HEK293 (cell line): ENCODE measurements around the gene ALB.

Experiments used
- MYNN ChIP-seq: fragments of 450-650 bp; formaldehyde crosslinking; IDR thresholded peaks from 2 replicates; pipeline ENCODE4 v1.5.1; 2016; ENCODE audit warnings: missing biosample characterization, missing genetic modification characterization, borderline replicate concordance
- ZNF549 ChIP-seq: fragments of 450-650 bp; IDR thresholded peaks from 2 replicates; pipeline ENCODE4 v1.5.1; 2018; ENCODE audit warnings: missing biosample characterization, missing genetic modification characterization, mild to moderate bottlenecking, inconsistent platforms, moderate library complexity
- TF ChIP-seq, protein P1 (sequence below): fragments of 450-650 bp; formaldehyde crosslinking; IDR thresholded peaks from 2 replicates; pipeline ENCODE4 v1.5.1; 2016; ENCODE audit warnings: missing biosample characterization, missing genetic modification characterization

DNA sequence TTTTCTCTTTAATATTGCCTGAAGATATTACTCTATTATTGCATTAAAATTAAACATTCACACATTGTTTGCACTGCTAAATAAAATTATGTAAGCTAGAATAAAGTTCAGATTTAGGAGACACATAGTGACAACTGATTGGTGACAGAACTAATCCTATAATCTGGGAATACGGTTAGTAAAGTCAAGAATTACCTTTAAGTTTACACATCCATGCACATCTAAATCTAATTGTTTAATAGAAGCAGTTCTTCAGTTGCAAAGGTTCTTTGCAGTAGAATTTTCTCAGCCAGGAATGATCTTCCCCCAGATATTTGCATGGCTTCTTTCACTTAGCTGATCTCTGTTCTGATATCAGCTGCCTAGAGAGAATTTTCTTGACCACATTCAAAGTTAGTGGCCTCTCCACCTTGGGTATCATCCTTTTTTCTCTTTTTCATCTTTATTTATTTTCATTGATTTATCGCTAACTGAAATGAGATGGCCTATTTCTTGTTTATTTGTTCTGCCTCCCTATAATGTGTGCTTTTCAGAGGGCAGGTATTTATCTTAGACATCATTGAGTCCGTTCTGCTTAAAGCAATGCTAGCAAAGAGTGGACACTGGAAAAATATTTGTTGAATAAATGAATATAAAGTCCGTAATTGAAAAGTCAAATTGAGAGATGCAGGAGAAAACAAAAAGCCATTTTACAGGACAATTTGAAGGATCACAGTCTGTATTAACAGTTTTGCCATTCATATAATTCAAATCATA, 44.5 kb downstream of the ALB start:
- TF ChIP-seq, protein P1, sequence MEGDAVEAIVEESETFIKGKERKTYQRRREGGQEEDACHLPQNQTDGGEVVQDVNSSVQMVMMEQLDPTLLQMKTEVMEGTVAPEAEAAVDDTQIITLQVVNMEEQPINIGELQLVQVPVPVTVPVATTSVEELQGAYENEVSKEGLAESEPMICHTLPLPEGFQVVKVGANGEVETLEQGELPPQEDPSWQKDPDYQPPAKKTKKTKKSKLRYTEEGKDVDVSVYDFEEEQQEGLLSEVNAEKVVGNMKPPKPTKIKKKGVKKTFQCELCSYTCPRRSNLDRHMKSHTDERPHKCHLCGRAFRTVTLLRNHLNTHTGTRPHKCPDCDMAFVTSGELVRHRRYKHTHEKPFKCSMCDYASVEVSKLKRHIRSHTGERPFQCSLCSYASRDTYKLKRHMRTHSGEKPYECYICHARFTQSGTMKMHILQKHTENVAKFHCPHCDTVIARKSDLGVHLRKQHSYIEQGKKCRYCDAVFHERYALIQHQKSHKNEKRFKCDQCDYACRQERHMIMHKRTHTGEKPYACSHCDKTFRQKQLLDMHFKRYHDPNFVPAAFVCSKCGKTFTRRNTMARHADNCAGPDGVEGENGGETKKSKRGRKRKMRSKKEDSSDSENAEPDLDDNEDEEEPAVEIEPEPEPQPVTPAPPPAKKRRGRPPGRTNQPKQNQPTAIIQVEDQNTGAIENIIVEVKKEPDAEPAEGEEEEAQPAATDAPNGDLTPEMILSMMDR (tag by site-specific recombination) = no peak
- no peak for TF ChIP-seq ZNF549 (tag by site-specific recombination)
- TF ChIP-seq MYNN (tag by site-specific recombination) = no peak
